K562 (cell line): ENCODE results near the gene CRTC3. TPM values are rescaled to one million over a fixed set of nuclear protein-coding genes. Genes with fewer than 3 reads are reported as not detected.

Experiments used
- ARID3A ChIP-seq: IDR thresholded peaks from 2 replicates; pipeline ENCODE4 v1.6.1; 2012; ENCODE audit warnings: low read depth, low read length, improper control_type of control experiment, borderline replicate concordance
- BCOR ChIP-seq: fragments of 450-650 bp; IDR thresholded peaks from 2 replicates; pipeline ENCODE4 v1.6.1; 2016
- CHD4 ChIP-seq: fragments of 200-600 bp; sonication (generic); IDR thresholded peaks from 3 replicates; pipeline ENCODE4 v1.6.1; 2012; ENCODE audit warnings: low read depth, mild to moderate bottlenecking, mixed read lengths, low read length, inconsistent platforms; ENCODE audit not compliant: insufficient read depth, insufficient replicate concordance, poor library complexity, severe bottlenecking
- DPF2 ChIP-seq: fragments of 450-650 bp; IDR thresholded peaks from 2 replicates; pipeline ENCODE4 v1.6.1; 2016
- E2F3 ChIP-seq: fragments of 250-450 bp; sonication (Bioruptor Pico); IDR thresholded peaks from 2 replicates; pipeline ENCODE4 v1.4.0; 2020; ENCODE audit warnings: mild to moderate bottlenecking
- JUND ChIP-seq, 2 experiments: IDR thresholded peaks; 2 replicates in 1 of 2; 3 replicates in 1 of 2; pipeline ENCODE4 v1.6.1; 2011; ENCODE audit warnings: borderline replicate concordance in 2 of 2, low read depth in 2 of 2, low read length in 2 of 2, improper control_type of control experiment in 1 of 2, missing biosample characterization in 1 of 2, missing genetic modification characterization in 1 of 2, missing genetic modification reagents in 1 of 2
- MECOM ChIP-seq: fragments of 250-450 bp; sonication (Bioruptor Pico); IDR thresholded peaks from 2 replicates; pipeline ENCODE4 v1.8.0; 2022; ENCODE audit warnings: inconsistent platforms
- PCBP1 ChIP-seq: fragments of 200-400 bp; formaldehyde crosslinking; IDR thresholded peaks from 2 replicates; pipeline ENCODE4 v1.6.1; 2018; ENCODE audit warnings: mild to moderate bottlenecking, low read depth, low read length; ENCODE audit not compliant: poor library complexity, severe bottlenecking
- SMARCA4 ChIP-seq: fragments of 450-650 bp; IDR thresholded peaks from 2 replicates; pipeline ENCODE4 v1.6.1; 2016
- SMARCE1 ChIP-seq: fragments of 450-650 bp; IDR thresholded peaks from 2 replicates; pipeline ENCODE4 v1.7.1; 2016; ENCODE audit warnings: mild to moderate bottlenecking
- SMC3 ChIP-seq: conservative IDR thresholded peaks from 2 replicates; pipeline ENCODE4 v1.6.1; 2011; ENCODE audit warnings: low read depth, low read length, improper control_type of control experiment; ENCODE audit not compliant: insufficient read depth
- SRF ChIP-seq, 2 experiments: fragments of 250-450, 450-650 bp in 1 of 2; sonication (Bioruptor Pico) in 1 of 2; sonication (generic) in 1 of 2; formaldehyde crosslinking; IDR thresholded peaks; 2 replicates each; pipeline versions ENCODE4 v1.5.0 to v1.5.1; 2020 to 2022; ENCODE audit warnings: mild to moderate bottlenecking in 1 of 2, missing genetic modification reagents in 1 of 2
- STAT6 ChIP-seq: sonication (generic); formaldehyde crosslinking; IDR thresholded peaks from 2 replicates; pipeline ENCODE4 v1.8.1; 2023; ENCODE audit warnings: mild to moderate bottlenecking, missing genetic modification reagents
- TCF15 ChIP-seq: fragments of 250-450 bp; sonication (Bioruptor Pico); IDR thresholded peaks from 2 replicates; pipeline ENCODE4 v1.8.0; 2022; ENCODE audit warnings: moderate library complexity, mild to moderate bottlenecking, inconsistent platforms
- XRCC5 ChIP-seq: fragments of 200-400 bp; formaldehyde crosslinking; IDR thresholded peaks from 2 replicates; pipeline ENCODE4 v1.6.1; 2017; ENCODE audit warnings: low read depth, mild to moderate bottlenecking, low read length
- ZHX1 ChIP-seq: fragments of 150-350 bp; conservative IDR thresholded peaks from 2 replicates; pipeline ENCODE4 v1.6.1; 2014; ENCODE audit warnings: low read length
- ZNF140 ChIP-seq: fragments of 250-450 bp; sonication (Bioruptor Pico); IDR thresholded peaks from 2 replicates; pipeline ENCODE4 v1.8.0; 2021; ENCODE audit warnings: moderate library complexity, mild to moderate bottlenecking, inconsistent platforms
- ZNF175 ChIP-seq: fragments of 200-800 bp; sonication (Bioruptor generic); IDR thresholded peaks from 2 replicates; pipeline ENCODE4 v1.6.1; 2016; ENCODE audit warnings: low read depth, mild to moderate bottlenecking, missing genetic modification characterization, missing compliant biosample characterization
- ZNF24 ChIP-seq: fragments of 450-650 bp; IDR thresholded peaks from 2 replicates; pipeline ENCODE4 v1.6.1; 2016
- ZNF431 ChIP-seq: sonication (generic); formaldehyde crosslinking; IDR thresholded peaks from 2 replicates; pipeline ENCODE4 v1.8.0; 2022; ENCODE audit warnings: mild to moderate bottlenecking, missing genetic modification reagents
- polyA plus RNA-seq, 8 experiments: library from polyadenylated mRNA; depleted of rRNA in 4 of 8; stranded (reverse) in 5 of 8; unstranded in 3 of 8; fragments of >200 nt; fragmentation: Nextera tagmentation in 2 of 8; fragmentation: Illumina TruSeq in 1 of 8; extraction: Ambion mirVana in 2 of 8; extraction: Trizol in 1 of 8; gene quantifications; 2 replicates each; pipeline versions ENCODE4 v1.2.1 to v1.2.3, GENCODE V29; 2011 to 2014; ENCODE audit warnings: inconsistent platforms in 1 of 8, missing spikeins in 1 of 8
- total RNA-seq, 7 experiments: library from RNA; depleted of rRNA in 6 of 7; stranded (reverse); fragments of >200 nt in 6 of 7; fragmentation: Illumina TruSeq in 2 of 7; extraction: Trizol in 2 of 7; gene quantifications; 2 replicates each; pipeline versions ENCODE4 v1.2.1 to v1.2.3, GENCODE V29; 2011 to 2021; ENCODE audit warnings: low replicate concordance in 1 of 7

CRTC3 gene
- total and polyA plus RNA-seq, 9 of the 15 experiments (the other 6 are each of a cell fraction or from before 2014, with no cell fraction given), result 1.2 to 19.0 (median 11.6) TPM

- TF ChIP-seq ZHX1 (no peak), E2F3 (CRISPR knock-in tag) (no peak), TCF15 (CRISPR knock-in tag) (no peak), SMARCA4 (peak; percentile 33; the same call in 1 of the 2 replicates), DPF2 (peak; percentile 56; the same call in 1 of the 2 replicates), ARID3A (no peak), CHD4 (no peak), ZNF140 (CRISPR knock-in tag) (no peak), STAT6 (CRISPR knock-in tag) (no peak), MECOM (CRISPR knock-in tag) (no peak), ZNF175 (CRISPR knock-in tag) (no peak), SMARCE1 (peak; percentile 61; the same call in 1 of the 2 replicates), SRF (CRISPR knock-in tag; IDR thresholded peaks at IDR 0.05) (no peak), XRCC5 (no peak), SMC3 (no peak), ZNF24 (no peak), ZNF431 (no peak), BCOR (peak; percentile 50; the same call in 1 of the 2 replicates), PCBP1 (no peak), JUND (IDR thresholded peaks at IDR 0.05; ENCODE audit: borderline replicate concordance, low read depth, low read length) (0 out of 2 replicates have a peak, but pooled peaks have one; percentile 10), JUND (tag; IDR thresholded peaks at IDR 0.05; ENCODE audit: borderline replicate concordance, low read depth, low read length) (peak; percentile 27; the same call in 1 of the 3 replicates)
These were observed 156.1 kb downstream of the CRTC3 start (continued) for GRCh38 chr15:90685591-90686434.
